GM12875 (cell line): ENCODE data around the gene DPM3.
"Not testable (repeated sequence)": the region's sequence is repeated elsewhere in the genome, so short reads cannot be mapped to it uniquely, and the experiment has no call there.

Source experiments
- H3K4me3 ChIP-seq: one replicate; pipeline ENCODE4 v1.5.1; 2011; ENCODE audit warnings: low read depth, low read length, control low read depth
- CTCF ChIP-seq: IDR thresholded peaks from 2 replicates; pipeline ENCODE4 v1.5.1; 2011; ENCODE audit warnings: low read depth, mild to moderate bottlenecking, control low read depth, inconsistent platforms, low read length, moderate library complexity, borderline replicate concordance; ENCODE audit not compliant: insufficient read depth

Gene DPM3

DNA sequence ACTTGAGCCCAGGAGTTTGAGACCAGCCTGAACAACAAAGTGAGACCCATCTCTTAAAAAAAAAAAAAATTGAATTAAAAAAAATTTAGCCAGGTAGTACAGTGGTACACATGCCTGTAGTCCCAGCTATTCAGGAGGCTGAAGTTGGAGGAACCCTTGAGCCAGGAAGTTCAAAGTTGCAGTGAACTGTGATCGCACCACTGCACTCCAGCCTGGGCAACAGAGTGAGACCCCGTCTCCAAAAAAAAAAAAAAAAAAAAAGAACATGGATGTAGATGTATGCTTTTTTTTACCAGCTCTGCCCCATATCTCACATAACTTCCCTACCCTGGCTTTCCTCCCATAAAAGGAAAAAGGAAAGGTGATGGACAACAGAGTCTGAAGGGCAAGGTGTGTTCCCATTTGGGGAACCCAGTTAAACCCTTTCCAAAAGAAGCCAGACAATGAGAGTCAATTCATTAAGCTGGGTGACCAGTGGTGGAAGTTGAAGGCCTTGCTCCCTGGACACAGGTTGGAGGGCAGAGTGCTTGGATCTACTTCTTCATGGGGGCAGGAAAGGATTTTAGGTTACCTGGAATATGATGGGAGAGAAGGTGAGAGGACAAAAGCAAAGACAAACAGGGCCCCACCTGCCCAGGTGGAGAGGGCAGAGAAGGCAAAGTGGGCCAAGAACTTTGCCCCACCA is 29.9 kb upstream of the DPM3 start:
- no peak overlapping the region for H3K4me3 ChIP-seq
- TF ChIP-seq CTCF: no peak

- TF ChIP-seq CTCF: no peak
- no peak overlapping the region for H3K4me3 ChIP-seq
Observed at GRCh38 chr1:155169541-155169940, 29.2 kb upstream of the DPM3 start.

DNA sequence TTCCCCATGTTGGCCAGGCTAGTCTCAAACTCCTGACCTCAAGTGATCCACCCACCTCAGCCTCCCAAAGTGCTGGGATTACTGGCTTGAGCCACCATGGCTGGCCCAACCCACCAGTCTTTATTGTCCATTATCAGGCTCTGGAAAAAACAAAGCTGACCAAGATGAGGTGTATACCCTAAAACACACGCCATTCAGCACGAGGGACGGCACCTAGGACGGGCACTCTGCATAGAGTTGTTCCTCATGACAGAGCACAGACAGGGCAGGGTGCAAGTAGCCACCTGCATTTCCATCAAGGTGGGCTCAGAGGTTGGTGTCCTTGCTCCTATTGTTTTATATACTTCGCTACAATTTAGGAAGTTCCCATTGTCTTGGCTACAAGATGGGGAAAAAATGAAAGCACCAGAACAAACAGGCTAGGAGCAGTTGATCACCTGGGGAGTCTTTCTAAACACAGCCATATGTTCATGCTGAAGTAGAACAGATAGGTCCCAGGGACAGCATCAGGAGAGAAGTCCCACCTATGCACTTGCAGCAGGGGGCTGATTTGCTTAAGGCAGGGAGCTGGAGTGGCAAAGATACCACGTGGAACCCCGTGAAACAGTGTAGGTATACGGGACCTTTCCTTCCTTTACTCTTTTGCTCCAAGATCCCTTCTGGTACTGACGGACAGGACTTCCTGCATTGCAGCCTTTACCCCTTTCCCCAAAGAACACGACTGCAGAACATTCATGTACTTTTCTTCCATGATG is 28.3 kb upstream of the DPM3 start:
- H3K4me3 ChIP-seq: no peak overlapping the region
- no peak for TF ChIP-seq CTCF

- H3K4me3 ChIP-seq: not testable (repeated sequence)
Observed at GRCh38 chr1:155168105-155168445, 27.7 kb upstream of the DPM3 start.

- no peak overlapping the region for H3K4me3 ChIP-seq
- TF ChIP-seq CTCF: peak; percentile 91
Observed at GRCh38 chr1:155167166-155168104, 27.1 kb upstream of the DPM3 start.

DNA sequence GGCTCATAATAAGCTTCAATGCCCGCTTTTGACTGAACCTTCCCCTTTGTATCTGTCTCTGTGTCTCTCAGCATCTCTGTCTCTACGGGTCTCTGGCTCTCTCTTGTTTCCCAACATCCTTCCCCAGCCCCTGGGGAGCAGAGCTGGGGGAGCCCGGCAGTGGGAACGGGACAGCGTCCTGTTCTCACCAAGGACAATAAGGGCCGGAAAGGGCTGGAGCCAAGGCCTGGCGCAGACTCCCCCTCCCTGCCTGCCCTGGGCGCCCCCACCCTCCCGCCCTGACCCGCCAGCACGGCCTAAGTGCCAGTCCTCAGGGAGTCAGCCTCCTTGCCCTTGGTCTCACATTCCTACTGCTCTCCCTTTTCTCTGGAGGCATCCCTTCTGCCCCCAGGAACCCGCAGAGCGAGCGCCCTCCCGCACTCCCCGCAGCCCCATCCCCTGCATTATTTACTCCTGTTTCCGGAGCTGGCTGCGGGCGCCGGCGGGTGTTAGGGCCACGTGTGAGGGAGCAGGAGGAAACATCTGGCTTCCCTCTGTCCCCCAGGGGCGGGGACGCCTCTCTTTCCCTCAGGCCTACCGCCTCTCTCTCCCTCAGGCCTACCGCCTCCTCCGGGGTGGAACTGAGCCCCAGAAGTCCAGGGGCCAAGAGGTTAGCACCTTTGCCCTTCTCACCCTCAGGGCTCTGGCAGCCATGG is 26.3 kb upstream of the DPM3 start:
- H3K4me3 ChIP-seq: no peak overlapping the region
- TF ChIP-seq CTCF: no peak

DNA sequence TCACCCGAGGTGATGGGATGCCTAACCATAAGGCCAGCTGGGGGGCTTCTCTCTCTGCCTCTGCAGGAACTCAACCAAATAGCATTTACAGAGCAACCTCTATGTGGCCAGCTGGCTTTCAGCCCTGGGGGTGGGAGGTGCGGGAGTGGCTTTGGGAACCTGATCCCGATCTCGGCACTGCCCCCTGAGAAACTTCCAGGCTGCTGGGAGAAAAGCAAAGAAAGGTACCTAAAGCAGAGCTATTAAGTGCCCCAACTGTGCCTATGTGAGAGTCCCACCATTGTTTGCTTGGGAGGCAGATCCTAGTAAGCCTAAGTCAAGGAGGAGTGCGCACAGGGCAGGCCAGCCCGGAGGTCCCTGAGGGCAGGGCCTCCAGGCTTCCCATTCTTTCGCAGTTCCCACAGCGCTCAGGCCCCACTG is 25.7 kb upstream of the DPM3 start:
- no peak overlapping the region for H3K4me3 ChIP-seq
- TF ChIP-seq CTCF: no peak

- H3K4me3 ChIP-seq: not testable (repeated sequence)
Observed at GRCh38 chr1:155164625-155165024, 24.3 kb upstream of the DPM3 start.

- H3K4me3 ChIP-seq: not testable (repeated sequence)
Observed at GRCh38 chr1:155163785-155164184, 23.5 kb upstream of the DPM3 start.

GRCh38 chr1:155162631-155163030 is 22.3 kb upstream of the DPM3 start:
- not testable (repeated sequence) for H3K4me3 ChIP-seq
